SK-N-SH (cell line): ENCODE measurements around the gene SPTBN5. TPM values are rescaled to one million over a fixed set of nuclear protein-coding genes. Genes with fewer than 3 reads are reported as not detected.

Experiments
- CTCF ChIA-PET: fragments of 300-600, 350-600 bp; formaldehyde crosslinking; extraction: SDS; loops from one replicate; lab custom pipeline; 2021; lab: Yijun Ruan, JAX
- POLR2A ChIA-PET: fragments of 350-600 bp; sonication (Branson Sonifier 250); formaldehyde crosslinking; extraction: SDS; loops from one replicate; lab custom pipeline; 2020; ENCODE audit warnings: antibody characterized with exemption, inconsistent platforms; lab: Yijun Ruan, JAX
- DNase-seq: peaks from one replicate; pipeline ENCODE4 v3.0.0; 2012
- H2AFZ ChIP-seq: fragments of 200-600 bp; sonication (generic); 2 replicates; pipeline ENCODE4 v1.8.1; 2016; ENCODE audit warnings: antibody characterized with exemption, mild to moderate bottlenecking, low read depth
- H3F3A ChIP-seq: fragments of 200-600 bp; sonication (generic); replicated peaks from 2 replicates; pipeline ENCODE3; 2016; ENCODE audit warnings: antibody characterized with exemption, mild to moderate bottlenecking; ENCODE audit not compliant: insufficient read depth
- H3K27ac ChIP-seq, 2 experiments: fragments of 200-500 bp in 1 of 2; fragments of 200-600 bp in 1 of 2; sonication (Bioruptor generic) in 1 of 2; sonication (generic), shearing (Covaris generic) in 1 of 2; 2 replicates each; pipeline versions ENCODE4 v1.5.1 to v1.6.1; 2014 to 2016; ENCODE audit warnings: low read depth in 2 of 2, inconsistent platforms in 1 of 2, low read length in 1 of 2, mild to moderate bottlenecking in 1 of 2, mixed read lengths in 1 of 2
- H3K27me3 ChIP-seq: fragments of 200-600 bp; sonication (generic), shearing (Covaris generic); 2 replicates; pipeline ENCODE4 v1.6.1; 2016; ENCODE audit warnings: mixed run types; ENCODE audit not compliant: insufficient read depth
- H3K36me3 ChIP-seq, 2 experiments: fragments of 200-500 bp in 1 of 2; fragments of 200-600 bp in 1 of 2; sonication (Bioruptor generic) in 1 of 2; sonication (generic) in 1 of 2; replicated peaks in 1 of 2; 2 replicates each; pipeline versions ENCODE3 to v1.5.1; 2014 to 2016; ENCODE audit warnings: low read length in 1 of 2, mild to moderate bottlenecking in 1 of 2; ENCODE audit not compliant: insufficient read depth in 2 of 2, control insufficient read depth in 1 of 2
- H3K4me1 ChIP-seq, 2 experiments: fragments of 200-500 bp in 1 of 2; fragments of 200-600 bp in 1 of 2; sonication (Bioruptor generic) in 1 of 2; sonication (generic), shearing (Covaris generic) in 1 of 2; 2 replicates each; pipeline versions ENCODE4 v1.5.1 to v1.6.1; 2014 to 2016; ENCODE audit warnings: low read depth in 1 of 2, low read length in 1 of 2, mixed run types in 1 of 2; ENCODE audit not compliant: insufficient read depth in 2 of 2, control insufficient read depth in 1 of 2
- H3K4me2 ChIP-seq: fragments of 200-600 bp; sonication (generic), shearing (Covaris generic); 2 replicates; pipeline ENCODE4 v1.6.1; 2017; ENCODE audit warnings: mixed run types
- H3K4me3 ChIP-seq, 2 experiments: fragments of 200-500 bp in 1 of 2; fragments of 200-600 bp in 1 of 2; sonication (Bioruptor generic) in 1 of 2; sonication (generic), shearing (Covaris generic) in 1 of 2; 2 replicates each; pipeline versions ENCODE4 v1.5.1 to v1.8.1; 2014 to 2016; ENCODE audit warnings: low read depth in 2 of 2, inconsistent platforms in 1 of 2, low read length in 1 of 2, mild to moderate bottlenecking in 1 of 2, mixed read lengths in 1 of 2, moderate library complexity in 1 of 2
- H3K79me2 ChIP-seq: fragments of 200-600 bp; sonication (generic); 2 replicates; pipeline ENCODE4 v1.8.1; 2017; ENCODE audit warnings: mild to moderate bottlenecking; ENCODE audit not compliant: insufficient read depth
- H3K9ac ChIP-seq: fragments of 200-600 bp; sonication (generic); 2 replicates; pipeline ENCODE4 v1.6.1; 2017; ENCODE audit warnings: mixed run types
- H3K9me2 ChIP-seq: fragments of 200-600 bp; sonication (generic); 2 replicates; pipeline ENCODE4 v1.6.1; 2017; ENCODE audit warnings: mixed run types
- H3K9me3 ChIP-seq: fragments of 200-600 bp; sonication (generic); 2 replicates; pipeline ENCODE4 v1.6.1; 2017; ENCODE audit warnings: mixed run types, mild to moderate bottlenecking, moderate library complexity
- H4K20me1 ChIP-seq: fragments of 200-600 bp; sonication (generic); 2 replicates; pipeline ENCODE4 v1.6.1; 2017; ENCODE audit warnings: mild to moderate bottlenecking, mixed run types; ENCODE audit not compliant: insufficient read depth
- CHD2 ChIP-seq: fragments of 150-350 bp; IDR thresholded peaks from 2 replicates; pipeline ENCODE4 v1.6.1; 2018; ENCODE audit warnings: low read length; ENCODE audit not compliant: partially characterized antibody
- CTCF ChIP-seq: fragments of 200-600 bp; sonication (generic); IDR thresholded peaks from 2 replicates; pipeline ENCODE4 v1.6.1; 2017; ENCODE audit warnings: antibody characterized with exemption, mild to moderate bottlenecking, moderate library complexity
- EP300 ChIP-seq, 2 experiments: IDR thresholded peaks; 2 replicates each; pipeline versions ENCODE4 v1.4.0 to v1.6.1; 2012; ENCODE audit warnings: borderline replicate concordance in 1 of 2, low read depth in 1 of 2, low read length in 1 of 2
- FOXJ3 ChIP-seq: sonication (generic); formaldehyde crosslinking; IDR thresholded peaks from 2 replicates; pipeline ENCODE4 v1.5.1; 2020; ENCODE audit warnings: mild to moderate bottlenecking, missing genetic modification reagents
- JUND ChIP-seq: IDR thresholded peaks from 2 replicates; pipeline ENCODE4 v1.4.0; 2012
- RAD21 ChIP-seq: IDR thresholded peaks from 2 replicates; pipeline ENCODE4 v1.6.1; 2012; ENCODE audit warnings: mild to moderate bottlenecking, low read length
- REST ChIP-seq: IDR thresholded peaks from 2 replicates; pipeline ENCODE4 v1.6.1; 2012; ENCODE audit warnings: mild to moderate bottlenecking, low read depth, low read length, moderate library complexity
- RXRA ChIP-seq: IDR thresholded peaks from 2 replicates; pipeline ENCODE4 v1.4.0; 2012; ENCODE audit warnings: low read depth, mild to moderate bottlenecking, borderline replicate concordance
- SMC3 ChIP-seq: IDR thresholded peaks from 2 replicates; pipeline ENCODE4 v1.6.1; 2012; ENCODE audit warnings: low read depth, low read length, improper control_type of control experiment
- TAF1 ChIP-seq: IDR thresholded peaks from 2 replicates; pipeline ENCODE4 v1.6.1; 2012; ENCODE audit warnings: low read depth, mild to moderate bottlenecking, low read length, moderate library complexity, borderline replicate concordance
- TCF12 ChIP-seq: IDR thresholded peaks from 2 replicates; pipeline ENCODE4 v1.4.0; 2012
- TEAD4 ChIP-seq: IDR thresholded peaks from 2 replicates; pipeline ENCODE4 v1.4.0; 2012; ENCODE audit warnings: mild to moderate bottlenecking, borderline replicate concordance; ENCODE audit not compliant: insufficient read depth
- YY1 ChIP-seq: IDR thresholded peaks from 2 replicates; pipeline ENCODE4 v1.4.0; 2012; ENCODE audit warnings: low read depth, mild to moderate bottlenecking
- WGBS: methylation state at CpG from one replicate; pipeline ENCODE4 v1.1.6; 2017; ENCODE audit warnings: low lambda C conversion rate; 5-methylcytosine and 5-hydroxymethylcytosine counted together
- polyA plus RNA-seq, 3 experiments: library from polyadenylated mRNA; depleted of rRNA; stranded (reverse); fragments of >200 nt; gene quantifications; 2 replicates each; pipeline ENCODE4 v1.2.3, GENCODE V29; 2012

The SPTBN5 gene
- polyA plus RNA-seq, 1 of the 3 experiments (the other 2 are of a cell fraction) = 0.23 TPM

GRCh38 chr15:41824062-41824745 lies 69.6 kb downstream of the SPTBN5 start:
- Histone ChIP-seq H4K20me1 (no peaks in the 10 kb centered on the region), H3K27me3 (no peaks in the 10 kb centered on the region), H2AFZ (no peak overlapping the region), H3K4me3 (no peak overlapping the region), H3F3A (no peaks in the 10 kb centered on the region), H3K9me2 (no peaks in the 10 kb centered on the region), H3K27ac (no peak overlapping the region), H3K4me2 (no peak overlapping the region)
- WGBS = 88% methylated on average over 7 of the region's 19 CpGs
- DNase-seq = no peak
- POLR2A ChIA-PET = no interaction called here
- TF ChIP-seq RAD21 (no peak), CHD2 (no peak), SMC3 (no peak), RXRA (no peak), EP300 (IDR thresholded peaks at IDR 0.05; ENCODE audit: borderline replicate concordance in 1 of 2, low read depth in 1 of 2, low read length in 1 of 2) (no peak), TAF1 (no peak), YY1 (no peak), TCF12 (no peak), REST (no peak), FOXJ3 (CRISPR knock-in tag) (no peak), JUND (no peak), TEAD4 (no peak), CTCF (no peak)
- TF ChIP-seq, all 33 proteins: peak for 0
- Histone ChIP-seq H3K9me3 (no peaks in the 10 kb centered on the region), H3K36me3 (peaks cover 0 to 44% of the 10 kb centered on the region in 2 experiments), H3K9ac (no peak overlapping the region), H3K79me2 (no peaks in the 10 kb centered on the region), H3K4me1 (peaks cover 3 to 4% of the 10 kb centered on the region in 2 experiments; a peak in 3 of 4 replicates)
- CTCF ChIA-PET = interaction anchor here (0.7 to 8.6 kb wide), 4 partner anchors 13 to 250 kb away, joined by 3 to 66 read pairs (median 3); no protein-coding TSS in a partner anchor
